GM12891 (cell line): Measurements from ENCODE around the gene GLRA3.

Experiments used
- POLR2A ChIP-seq: IDR thresholded peaks from 2 replicates; pipeline ENCODE4 v1.6.1; 2011; ENCODE audit warnings: low read depth, low read length, control low read depth
- POLR2AphosphoS5 ChIP-seq: IDR thresholded peaks from 2 replicates; pipeline ENCODE4 v1.6.1; 2011; ENCODE audit warnings: low read depth, low read length, control low read depth
- POU2F2 ChIP-seq: IDR thresholded peaks from 2 replicates; pipeline ENCODE4 v1.6.1; 2011; ENCODE audit warnings: low read depth, mild to moderate bottlenecking, control low read depth, low read length, moderate library complexity
- SPI1 ChIP-seq: IDR thresholded peaks from 2 replicates; pipeline ENCODE4 v1.6.1; 2011; ENCODE audit warnings: low read depth, low read length, control low read depth
- TAF1 ChIP-seq: IDR thresholded peaks from 2 replicates; pipeline ENCODE4 v1.6.1; 2011; ENCODE audit warnings: low read depth, low read length, control low read depth

DNA sequence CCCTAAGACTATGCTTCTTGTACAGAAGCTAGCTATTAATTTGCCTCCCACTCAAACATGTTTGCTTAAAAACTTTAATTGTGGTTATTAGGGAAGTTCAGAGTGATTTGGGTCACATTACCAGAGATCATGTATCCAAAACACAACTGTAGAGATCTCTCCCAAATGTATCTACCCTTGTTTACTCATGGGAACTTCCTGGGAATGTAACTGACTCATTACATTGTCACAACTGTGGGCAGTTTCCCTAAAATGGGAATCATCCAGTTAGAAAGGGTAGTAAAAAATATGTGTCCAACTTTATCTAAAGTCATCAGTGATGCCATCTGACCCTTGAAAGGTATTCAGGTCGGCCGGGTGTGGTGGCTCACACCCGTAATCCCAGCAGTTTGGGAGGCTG is 40.3 kb upstream of the GLRA3 start:
- TF ChIP-seq POLR2A (no peak), POLR2AphosphoS5 (no peak), TAF1 (no peak), POU2F2 (no peak), SPI1 (no peak)
